HG02981 (cell line): ENCODE results near the gene RNASE11.
"Not testable (repeated sequence)": the region's sequence is repeated elsewhere in the genome, so short reads cannot be mapped to it uniquely, and the experiment has no call there.

ENCODE experiments used
- ATAC-seq: cut with Tn5 transposase; IDR thresholded peaks from one replicate; pipeline ENCODE4 v1.9.1; 2021; ENCODE audit warnings: mild to moderate bottlenecking, moderate library complexity; ENCODE audit not compliant: unreplicated experiment

Gene RNASE11

DNA sequence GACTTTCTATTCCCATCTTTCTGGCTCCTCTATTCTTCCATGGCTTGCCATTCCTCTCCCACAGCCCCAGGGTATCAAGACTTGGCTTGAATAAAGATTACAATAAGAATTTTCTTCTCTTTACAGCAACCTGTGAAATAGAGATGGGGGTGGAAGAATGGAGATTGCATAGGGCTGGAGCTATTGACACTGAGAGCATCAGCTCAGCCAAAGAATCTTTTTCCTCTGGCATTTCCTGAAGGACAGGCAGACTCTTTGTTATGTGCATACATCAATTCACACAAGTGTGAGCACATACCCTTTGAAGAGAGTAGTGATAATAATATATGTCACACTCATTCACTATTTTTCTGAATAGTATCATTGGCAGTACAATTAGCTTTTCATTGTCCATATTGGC, 4.7 kb downstream of the RNASE11 start:
- ATAC-seq = no peak

DNA sequence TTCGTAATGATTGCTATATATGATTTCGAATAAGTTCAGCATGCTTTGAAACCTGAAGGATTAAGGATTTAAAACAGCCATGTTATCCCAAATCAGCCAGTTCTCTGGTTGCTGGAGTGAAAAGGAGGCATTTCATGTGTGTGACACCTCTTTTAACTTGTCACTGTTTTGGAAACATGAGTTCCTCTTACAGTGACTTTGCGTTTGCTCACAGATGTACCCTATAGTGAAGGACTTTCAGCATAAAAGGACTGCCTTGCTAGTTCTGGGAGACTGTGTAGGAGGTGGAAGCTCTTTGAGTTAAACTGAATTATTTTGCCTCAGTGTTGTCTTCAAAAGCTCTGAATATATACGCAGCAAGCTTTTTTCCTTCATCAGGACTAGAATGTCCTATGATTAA, 7.6 kb downstream of the RNASE11 start:
- no peak for ATAC-seq

DNA sequence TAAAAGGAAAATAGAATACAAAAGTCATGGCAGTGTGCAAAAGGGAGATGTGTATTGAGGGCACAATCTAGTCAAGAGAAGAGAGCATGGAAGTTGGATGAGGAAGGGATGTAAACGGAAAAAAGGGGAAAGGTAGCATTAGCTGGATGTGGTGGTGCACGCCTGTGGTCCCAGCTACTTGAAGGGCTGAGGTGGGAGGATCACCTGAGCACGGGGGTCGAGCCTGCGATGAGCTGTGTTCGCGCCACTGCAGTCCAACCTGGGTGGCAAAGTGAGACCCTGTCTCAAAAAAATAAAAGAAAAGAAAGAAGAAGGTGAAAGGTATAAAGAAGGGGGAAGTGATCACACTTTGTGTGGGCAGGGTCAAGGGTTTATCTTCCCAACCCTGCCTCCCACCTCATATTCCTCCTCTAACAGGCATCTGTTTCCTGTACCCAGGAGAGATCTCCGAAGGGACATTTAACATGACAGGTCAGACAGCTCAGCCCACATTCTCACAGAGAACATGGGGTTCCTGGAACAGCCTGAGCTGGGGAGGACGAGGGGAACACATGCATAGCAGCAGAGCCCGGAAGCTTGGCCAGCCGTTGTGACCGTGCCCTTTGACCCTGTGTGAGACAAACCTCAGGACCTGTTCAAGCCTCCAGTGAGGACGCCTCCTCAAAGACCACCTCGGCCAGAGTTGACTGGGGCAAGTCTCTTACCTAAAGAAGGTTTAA, 8.9 kb downstream of the RNASE11 start:
- no peak for ATAC-seq

DNA sequence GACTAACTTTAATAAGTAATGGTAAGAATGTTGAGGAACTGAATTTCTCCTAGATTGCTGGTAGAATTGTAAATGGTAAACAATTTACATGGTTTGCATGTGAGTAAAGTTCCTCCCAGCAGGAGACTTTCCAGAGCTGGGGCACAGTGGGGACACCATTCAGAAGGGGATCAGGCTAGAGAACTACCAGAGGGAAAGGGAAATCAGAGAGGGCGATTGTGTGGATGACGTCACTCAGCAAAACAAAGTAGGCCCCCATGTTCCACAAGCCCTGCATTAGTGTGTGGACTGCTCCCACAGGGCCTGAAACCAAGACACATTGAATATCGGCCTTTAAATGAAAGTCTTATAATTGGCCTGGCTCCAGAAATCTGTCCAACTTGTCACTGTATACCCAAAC, 9.5 kb downstream of the RNASE11 start:
- ATAC-seq = no peak

DNA sequence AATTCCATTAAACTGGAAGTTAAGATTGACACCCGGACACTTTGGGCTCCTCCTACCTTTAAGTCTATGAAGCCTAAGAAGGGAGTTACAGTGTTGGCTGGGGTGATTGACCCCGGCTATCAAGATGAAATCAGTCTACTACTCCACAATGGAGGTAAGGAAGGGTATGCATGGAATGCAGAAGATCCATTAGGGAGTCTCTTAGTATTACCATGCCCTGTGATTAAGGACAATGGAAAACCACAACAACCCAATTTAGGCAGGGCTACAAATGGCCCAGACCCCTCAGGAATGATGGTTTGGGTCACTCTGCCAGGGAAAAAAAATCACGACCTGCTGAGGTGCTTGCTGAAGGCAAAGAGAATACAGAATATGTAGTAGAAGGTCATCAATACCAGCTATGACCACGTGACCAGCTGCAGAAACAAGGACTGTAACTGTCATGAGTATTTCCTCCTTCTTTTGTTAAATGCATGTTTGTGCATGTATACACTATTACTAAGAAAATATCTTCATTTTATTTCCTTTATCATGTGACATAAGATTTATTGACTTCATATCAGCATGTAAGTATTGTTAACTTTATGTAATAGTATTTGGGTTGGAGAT, 15.3 kb downstream of the RNASE11 start:
- not testable (repeated sequence) for ATAC-seq

DNA sequence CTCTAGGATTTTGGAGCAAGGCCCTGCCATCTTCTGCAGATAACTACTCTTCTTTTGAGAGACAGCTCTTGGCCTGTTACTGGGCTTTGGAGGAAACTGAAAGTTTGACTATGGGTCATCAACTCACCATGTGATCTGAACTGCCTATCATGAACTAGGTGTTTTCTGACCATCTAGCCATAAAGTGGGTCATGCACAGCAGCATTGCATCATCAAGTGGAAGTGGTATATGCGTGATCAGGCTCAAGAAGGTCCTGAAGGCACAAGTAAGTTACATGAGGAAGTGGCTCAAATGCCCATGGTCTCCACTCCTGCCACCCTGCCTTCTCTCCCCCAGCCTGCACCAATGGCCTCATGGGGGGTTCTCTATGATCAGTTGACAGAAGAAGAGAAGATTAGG, 17.1 kb downstream of the RNASE11 start:
- not testable (repeated sequence) for ATAC-seq

DNA sequence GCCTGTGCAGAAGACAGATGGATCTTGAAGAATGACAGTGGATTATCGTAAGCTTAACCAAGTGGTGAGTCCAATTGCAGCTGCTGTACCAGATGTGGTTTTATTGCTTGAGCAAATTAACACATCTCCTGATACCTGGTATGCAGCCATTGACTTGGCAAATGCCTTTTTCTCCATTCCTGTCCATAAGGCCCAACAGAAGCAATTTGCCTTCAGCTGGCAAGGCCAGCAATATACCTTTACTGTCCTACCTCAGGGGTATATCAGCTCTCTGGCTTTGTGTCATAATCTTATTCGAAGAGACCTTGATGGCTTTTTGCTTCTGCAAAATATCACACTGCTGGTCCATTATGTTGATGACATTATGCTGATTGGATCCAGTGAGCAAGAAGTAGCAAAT, 17.9 kb downstream of the RNASE11 start:
- not testable (repeated sequence) for ATAC-seq

DNA sequence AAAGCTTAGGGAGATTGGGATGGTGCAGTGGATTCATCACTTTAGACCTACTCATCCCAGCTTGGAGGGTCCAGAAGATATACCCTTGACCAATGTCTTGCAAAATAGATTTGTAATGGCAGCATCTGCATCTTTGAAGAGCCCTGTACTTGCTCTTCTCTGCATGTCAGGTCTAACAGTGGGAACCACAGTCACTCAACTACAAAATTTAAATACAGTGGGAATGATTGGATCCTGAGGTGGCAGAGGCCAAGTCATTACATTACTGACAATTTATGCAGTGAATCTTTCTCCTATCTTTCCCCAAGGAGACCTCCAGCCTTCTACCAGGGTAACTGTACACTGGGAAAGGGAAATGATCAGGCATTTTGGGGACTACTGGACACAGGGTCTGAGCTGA, 18.7 kb downstream of the RNASE11 start:
- ATAC-seq = no peak

DNA sequence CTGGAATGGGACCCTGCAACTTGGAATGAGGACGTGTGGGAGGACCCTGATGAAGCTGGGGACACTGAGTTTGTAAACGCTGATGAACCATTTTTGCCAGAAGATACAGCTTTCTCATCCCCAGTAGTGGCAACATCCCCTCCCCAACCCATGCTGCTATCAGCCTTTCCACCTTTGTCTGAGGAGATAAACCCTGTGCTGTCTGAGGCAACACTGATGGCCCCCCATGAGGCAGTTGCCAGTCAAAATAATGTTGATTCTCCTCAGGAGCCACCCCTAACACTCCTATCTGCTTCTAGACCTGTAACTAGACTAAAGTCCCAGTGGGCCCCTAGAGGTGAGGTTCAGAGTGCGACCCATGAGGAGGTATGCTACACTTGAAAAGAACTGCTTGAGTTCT, 19.4 kb downstream of the RNASE11 start:
- no peak for ATAC-seq

DNA sequence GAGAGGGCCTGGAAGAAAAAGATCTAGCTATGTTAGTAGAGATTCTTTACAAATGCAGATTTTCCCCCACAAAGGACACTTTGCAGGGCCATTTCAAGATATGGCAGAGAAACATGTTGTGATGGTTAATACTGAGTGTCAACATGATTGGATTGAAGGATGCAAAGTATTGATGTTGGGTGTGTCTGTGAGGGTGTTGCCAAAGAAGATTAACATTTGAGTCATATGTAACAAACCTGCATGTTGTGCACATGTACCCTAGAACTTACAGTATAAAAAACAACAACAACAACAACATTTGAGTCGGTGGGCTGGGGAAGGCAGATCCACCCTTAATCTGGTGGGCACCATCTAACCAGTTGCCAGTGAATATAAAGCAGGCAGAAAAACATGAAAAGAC, 20.6 kb downstream of the RNASE11 start:
- not testable (repeated sequence) for ATAC-seq

DNA sequence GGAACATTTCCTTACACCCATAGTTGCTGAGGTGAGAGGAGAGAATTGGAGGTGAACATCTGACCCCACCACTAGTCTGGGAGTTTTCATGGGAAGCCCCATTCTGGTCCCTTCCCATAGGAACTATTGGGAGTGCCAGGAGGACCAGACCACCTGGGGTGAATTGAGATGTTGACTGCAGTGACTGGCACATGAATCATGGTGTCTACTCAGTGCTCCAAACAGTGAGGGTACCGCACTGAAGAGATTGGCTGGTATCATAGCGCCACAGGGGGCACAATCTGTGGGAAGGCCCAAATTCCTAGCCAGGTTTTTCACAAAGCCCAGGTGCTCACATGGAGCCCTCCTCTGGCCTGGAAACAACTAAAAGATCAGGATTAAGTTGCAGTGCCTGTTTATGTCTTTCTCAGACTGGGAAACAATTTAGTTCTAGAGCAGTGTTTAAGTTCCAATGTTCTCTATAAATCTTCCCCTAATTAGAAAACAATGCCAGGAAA, 23.3 kb downstream of the RNASE11 start:
- ATAC-seq = no peak

DNA sequence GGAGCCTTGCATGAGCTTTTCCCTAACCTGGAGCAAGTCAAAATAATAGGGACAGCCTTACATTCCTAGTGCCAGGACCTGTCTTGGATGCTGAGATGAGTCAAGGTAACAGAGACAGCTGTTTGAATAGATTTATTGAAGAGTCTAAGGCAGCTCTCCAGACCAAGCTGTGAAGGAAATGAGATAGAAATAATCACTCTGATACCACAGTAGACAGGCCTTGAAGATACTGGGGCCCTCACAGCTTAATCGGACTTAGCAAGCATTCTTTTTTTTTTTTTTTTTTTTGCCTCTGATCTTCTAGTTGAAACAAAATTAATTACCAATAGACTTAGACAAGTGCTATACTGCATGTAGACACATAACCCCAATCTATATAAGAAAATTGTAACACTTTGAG, 23.8 kb downstream of the RNASE11 start:
- no peak for ATAC-seq

DNA sequence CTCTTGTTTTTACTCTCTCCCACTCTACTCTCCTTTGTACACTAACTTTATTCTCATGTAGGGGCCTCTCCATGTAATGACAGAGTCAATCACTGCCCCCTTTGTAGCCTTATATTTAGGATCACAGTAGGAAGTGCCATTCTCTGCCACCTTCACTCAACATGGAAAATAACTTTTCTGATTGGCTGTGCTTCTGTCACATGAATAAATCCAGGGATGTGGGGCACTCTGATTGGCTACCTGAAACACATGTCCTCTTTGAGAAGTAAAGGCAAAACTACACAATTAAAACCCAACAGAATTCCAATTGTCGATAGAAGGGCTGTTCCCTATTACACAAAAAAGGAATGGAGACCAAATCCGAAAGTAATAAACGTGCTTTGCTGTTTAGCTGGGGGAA, 26.8 kb downstream of the RNASE11 start, which contains the start of gene RNASE9:
Gene RNASE9, minus strand, starts transcription at position 87 of the 400 bp plus-strand sequence.
- no peak for ATAC-seq

DNA sequence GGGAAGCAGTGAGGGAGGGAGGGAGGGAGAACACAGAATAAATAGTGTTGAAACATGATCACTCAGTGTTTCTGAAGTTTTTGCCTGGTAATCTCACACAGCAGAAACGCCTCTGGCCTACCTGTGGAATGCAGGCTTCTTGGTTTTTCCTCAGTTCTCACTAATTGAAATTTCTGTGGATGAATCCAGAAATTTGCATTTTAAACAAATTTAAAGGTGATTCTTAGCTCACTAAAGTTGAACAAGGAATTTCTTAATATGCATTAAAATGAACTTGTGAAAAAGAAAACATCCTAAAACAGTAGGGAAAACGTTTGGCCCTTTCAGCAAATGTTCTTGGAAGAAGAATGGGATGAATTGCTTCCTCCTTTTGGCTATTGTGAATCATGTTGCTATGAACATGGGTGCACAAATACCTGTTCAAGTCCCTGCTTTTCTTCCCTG, 28.3 kb downstream of the RNASE11 start:
- no peak for ATAC-seq

DNA sequence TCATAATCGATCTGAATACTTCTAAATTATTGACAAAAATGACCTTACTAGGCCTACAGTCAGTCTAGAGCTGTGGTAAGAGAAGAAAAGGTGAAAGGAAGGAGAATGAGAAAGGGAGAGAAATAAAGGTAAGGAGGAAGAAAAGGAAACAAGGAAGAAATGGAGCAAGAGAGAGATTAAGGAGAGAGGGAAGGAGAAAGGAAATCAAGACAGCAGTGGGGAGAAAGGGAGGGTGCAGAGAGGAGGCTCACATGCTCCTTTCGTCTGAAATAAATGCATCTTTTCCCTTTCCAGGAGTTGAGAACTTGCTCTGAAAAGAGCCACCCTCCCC, 30.6 kb downstream of the RNASE11 start:
- no peak for ATAC-seq

DNA sequence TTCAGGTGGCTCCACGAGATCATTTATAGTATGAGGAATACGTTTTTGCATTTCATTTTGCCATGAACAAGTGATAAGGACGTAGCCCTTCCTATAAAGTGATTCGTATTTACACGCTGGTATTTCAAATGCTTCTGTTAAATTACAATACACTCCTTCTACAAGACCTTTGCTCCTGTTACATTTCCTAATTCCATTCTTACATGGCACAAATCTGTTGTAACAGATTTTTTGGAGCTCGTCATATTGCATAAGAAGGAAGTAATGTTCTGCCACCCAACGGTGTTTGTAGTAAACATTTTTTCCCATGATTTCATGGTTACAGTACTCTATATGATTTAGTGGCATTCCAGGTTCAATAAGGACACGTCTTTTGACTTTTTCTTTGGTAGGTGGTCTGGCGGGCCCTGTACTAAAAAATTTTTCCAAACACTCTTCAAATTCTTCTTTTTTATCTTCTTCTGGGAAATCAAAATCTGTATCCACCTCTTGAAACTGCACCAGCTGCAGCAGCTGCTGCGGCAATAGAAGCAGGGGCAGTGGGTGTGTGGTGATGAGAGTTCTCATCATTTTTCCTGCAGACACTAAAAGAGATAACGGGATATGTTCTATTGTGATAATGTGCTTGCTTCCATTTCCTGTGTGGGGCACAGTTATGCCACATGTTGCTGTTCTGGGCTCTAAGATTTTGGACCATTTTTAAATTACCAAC, 31.1 kb downstream of the RNASE11 start:
- ATAC-seq = no peak

DNA sequence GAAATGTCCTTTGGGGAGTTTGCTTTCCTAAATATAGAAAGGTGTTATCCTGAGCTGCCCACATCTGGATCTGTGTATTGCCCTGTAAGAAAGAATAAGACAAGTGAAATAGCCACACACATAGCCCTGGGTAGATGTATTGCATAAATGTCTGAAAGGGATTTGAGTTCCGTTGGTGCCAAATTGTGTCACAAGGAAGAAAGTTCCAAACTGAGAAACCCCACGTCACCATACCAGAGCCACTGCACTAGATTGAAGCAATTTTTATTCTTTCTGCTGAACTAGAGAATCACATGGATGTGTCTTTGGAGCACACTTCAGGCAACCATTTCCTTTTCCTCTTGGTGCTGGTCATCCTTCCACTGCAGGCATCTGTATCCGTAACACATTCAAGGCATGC, 32.0 kb downstream of the RNASE11 start:
- no peak for ATAC-seq

DNA sequence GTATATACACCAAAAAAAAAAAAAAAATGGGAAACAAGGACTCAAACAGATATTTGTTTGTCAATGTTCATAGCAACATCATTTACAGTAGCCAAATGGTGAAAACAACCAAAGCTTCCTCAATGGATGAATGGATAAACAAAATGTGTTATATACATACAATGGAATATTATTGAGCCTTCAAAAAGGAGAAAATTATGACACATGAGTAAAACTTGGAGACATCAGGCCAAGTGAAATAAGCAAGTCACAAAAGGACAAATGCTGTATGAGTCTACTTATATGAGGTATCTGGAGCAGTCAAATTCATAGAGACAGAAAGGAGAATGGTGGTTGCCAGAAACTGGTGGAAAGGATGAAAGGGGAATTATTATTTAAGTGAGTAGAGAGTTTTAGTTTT, 34.8 kb downstream of the RNASE11 start:
- ATAC-seq = no peak

DNA sequence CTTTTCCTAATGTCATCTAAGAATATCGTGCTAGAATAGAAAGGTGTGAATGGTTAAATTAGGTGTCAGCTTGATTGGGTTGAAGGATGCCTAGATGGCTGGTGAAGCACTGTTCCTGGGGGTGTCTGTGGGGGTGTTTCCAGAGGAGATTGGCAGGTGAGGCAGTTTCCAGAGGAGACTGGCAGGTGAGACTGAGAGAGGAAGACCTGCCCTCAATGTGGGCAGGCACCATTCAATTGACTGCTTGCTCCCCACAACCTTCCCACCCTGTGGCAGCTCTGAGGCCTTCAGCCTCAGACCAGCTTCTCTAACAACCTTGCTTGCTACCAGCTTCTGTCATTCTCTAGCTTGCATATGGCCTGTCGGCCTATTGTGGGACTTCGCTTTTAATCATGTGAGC, 36.2 kb downstream of the RNASE11 start:
- no peak for ATAC-seq

DNA sequence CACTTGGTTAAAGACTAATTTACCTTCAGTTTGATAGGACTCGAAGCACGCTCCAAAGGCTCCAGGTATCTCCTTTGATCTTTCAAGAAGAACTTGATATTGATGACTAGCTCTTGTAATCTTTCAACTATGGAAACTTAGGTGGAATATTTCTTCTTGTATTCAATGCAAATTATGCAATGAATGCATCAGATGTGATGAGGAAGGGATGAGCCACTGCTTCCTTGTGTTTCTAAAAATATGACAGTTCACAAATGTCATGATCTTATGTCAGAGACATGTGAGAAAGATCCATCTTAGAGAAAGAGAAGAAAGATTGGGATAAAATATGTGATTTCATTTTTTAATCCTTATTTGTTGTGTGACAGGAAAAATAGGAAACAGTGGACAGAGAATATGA, 36.9 kb downstream of the RNASE11 start:
- no peak for ATAC-seq

DNA sequence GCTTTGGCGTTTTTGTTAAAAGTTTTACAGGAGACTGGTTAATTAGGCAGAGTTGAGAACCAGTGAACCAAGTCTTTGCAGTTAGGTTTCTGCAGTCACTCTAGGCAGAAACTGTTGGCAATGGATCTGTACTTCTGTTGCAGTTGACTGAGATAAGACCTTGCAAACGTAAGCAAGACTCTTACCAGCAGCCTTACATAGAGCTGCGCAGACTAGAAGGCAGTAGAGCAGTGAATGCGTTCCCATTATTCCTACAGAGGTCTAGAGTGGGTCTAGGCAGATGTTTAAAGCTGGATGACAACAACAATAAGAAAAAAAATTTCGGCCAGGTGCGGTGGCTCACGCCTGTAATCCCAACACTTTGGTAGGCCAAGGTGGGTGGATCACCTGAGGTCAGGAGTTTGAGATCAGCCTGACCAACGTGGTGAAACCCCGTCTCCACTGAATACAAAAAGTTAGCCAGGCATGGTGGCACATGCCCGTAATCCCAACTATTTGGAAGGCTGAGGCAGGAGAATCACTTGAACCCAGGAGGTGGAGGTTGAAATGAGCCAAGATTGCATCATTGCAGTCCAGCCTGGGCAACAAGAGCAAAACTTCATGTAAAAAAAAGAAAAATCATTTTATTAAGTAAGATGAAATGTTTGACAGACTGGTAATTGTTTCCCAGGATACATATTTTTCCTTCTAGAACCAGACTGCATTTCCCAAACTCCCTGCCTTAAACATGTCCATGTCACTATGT, 39.2 kb downstream of the RNASE11 start:
- ATAC-seq = no peak
